Measurements from ENCODE around the gene CPS1.

DNA sequence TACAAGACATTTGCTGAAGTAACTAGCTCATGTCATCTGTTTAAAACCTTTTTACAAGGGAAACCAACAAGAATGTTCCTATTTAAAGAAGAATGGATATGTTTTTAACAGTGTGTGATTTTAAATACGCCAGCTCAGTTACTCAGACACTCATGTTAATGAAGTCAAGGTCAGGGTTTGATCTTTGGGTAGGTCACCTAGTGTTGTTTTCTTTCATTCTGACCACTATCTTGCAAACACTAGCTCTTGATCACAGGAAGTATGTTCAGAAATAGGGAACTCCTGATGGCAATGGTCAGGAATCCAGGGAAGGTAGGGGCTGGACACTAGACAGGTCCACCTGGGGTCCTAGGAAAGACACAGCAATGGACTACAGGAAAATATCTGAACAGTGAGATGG lies 116.7 kb downstream of the CPS1 start:
- TF ChIP-seq CTCF (IDR thresholded peaks at IDR 0.05; ENCODE audit: borderline replicate concordance, extremely low read depth, low read length, poor library complexity, severe bottlenecking) (no peak), EZH2 (IDR thresholded peaks at IDR 0.05; ENCODE audit: borderline replicate concordance, low read depth, low read length, severe bottlenecking) (no peak)

Measured in DND-41 (cell line).